HG03025 (cell line): ENCODE data around the gene DDT.
"Not testable (repeated sequence)": the region's sequence is repeated elsewhere in the genome, so short reads cannot be mapped to it uniquely, and the experiment has no call there.

Source experiments
- ATAC-seq: cut with Tn5 transposase; IDR thresholded peaks from one replicate; pipeline ENCODE4 v1.9.1; 2021; ENCODE audit warnings: mild to moderate bottlenecking, moderate library complexity; ENCODE audit not compliant: unreplicated experiment, low FRiP score

The DDT gene

GRCh38 chr22:23974345-23974744 is at the start of gene DDT:
DDT (minus strand) TSS chr22:23974441; CDS start chr22:23974414, 27 bp downstream.
- ATAC-seq = peak; percentile 75

- no peak for ATAC-seq
These were observed 49.1 kb upstream of the DDT start for GRCh38 chr22:24023204-24023789.

DNA sequence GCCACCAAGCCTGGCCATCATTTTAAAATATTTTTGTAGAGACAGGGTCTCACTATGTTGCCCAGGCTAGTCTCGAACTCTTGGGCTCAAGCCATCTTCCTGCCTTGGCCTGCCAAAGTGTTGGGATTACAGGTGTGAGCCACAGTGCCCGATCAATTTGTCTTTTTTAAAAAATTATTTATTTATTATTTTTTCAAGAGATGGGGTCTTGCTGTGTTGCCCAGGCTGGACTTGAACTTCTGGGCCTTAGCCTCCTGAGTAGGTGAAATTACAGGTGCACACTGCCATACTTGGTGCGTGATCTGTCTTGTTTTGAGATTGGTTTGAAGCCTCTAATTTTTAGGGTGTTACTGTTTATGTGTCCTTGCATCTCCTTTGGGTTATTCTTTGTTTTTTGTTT is 47.1 kb upstream of the DDT start:
- no peak for ATAC-seq

- no peak for ATAC-seq
These were observed 41.9 kb upstream of the DDT start for GRCh38 chr22:24016156-24016555.

- ATAC-seq = no peak
These were observed 37.5 kb upstream of the DDT start for GRCh38 chr22:24011735-24012068.

- no peak for ATAC-seq
These were observed 35.8 kb upstream of the DDT start for GRCh38 chr22:24010018-24010391.

- ATAC-seq = no peak
These were observed 35.2 kb upstream of the DDT start for GRCh38 chr22:24009227-24010017.

GRCh38 chr22:24008381-24009226 is 34.4 kb upstream of the DDT start:
- no peak for ATAC-seq

- no peak for ATAC-seq
These were observed 33.7 kb upstream of the DDT start for GRCh38 chr22:24008022-24008283.

GRCh38 chr22:24007253-24008021 is 33.2 kb upstream of the DDT start:
- no peak for ATAC-seq

- ATAC-seq = no peak
These were observed 32.6 kb upstream of the DDT start for GRCh38 chr22:24006914-24007214.

DNA sequence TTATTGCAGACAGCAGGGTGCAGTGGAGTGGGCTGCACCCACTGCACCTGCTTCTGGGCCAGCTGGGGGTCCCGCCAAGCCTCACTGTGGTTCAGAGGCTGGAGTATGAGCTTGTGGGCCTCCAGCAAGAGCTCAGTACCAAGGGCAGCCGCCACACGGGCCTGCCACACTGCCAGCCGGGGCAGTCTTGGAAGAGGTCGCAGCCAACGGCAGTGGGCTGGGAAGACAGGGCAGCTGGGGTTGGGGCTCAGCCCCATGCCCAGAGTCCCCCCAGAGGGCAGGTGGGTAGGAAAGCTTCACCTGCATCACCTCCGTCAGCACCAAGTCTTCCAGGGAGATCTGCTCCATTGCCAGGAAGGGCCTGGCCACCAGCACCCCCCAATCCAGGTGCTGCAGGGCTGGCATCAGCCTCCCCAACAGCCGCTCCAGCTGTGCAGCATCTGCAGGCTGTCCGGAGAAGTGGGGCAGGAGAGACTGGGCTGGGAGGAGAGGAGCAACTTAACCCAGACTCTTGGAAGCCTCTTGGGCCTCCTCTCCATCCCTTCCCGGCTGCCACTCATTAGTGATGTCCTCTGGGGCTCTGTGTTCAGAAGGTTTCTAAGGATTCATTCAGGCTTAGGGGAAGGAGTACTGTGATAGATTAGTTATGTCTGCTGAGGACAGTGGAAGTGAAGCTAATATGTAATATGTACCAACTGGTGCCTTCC is 32.1 kb upstream of the DDT start:
- no peak for ATAC-seq

DNA sequence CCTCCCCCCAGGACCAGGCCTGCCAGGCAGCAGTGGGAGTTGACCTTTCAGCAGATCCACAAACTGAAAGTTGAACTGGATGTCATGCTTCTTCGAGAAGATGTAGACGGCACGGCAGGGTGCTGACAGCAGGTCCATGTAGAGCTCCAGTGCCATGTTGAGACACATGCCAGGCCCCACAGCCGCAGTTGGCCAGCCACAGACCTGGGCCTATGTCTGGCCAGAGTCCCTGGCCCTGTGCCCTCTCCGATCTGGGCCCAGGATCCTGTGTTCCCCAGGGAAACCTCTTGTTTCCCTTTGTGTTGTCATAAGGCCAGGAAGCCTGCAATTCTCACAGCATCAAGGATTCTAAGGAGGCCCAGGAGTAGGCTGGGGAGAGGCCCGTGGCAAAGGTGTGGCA is 31.0 kb upstream of the DDT start, which contains the start of gene GSTT4:
Gene GSTT4 (minus strand): TSS at position 253 of the 400 bp plus-strand sequence. CDS start 97 bp downstream, at position 156.
- ATAC-seq = no peak

DNA sequence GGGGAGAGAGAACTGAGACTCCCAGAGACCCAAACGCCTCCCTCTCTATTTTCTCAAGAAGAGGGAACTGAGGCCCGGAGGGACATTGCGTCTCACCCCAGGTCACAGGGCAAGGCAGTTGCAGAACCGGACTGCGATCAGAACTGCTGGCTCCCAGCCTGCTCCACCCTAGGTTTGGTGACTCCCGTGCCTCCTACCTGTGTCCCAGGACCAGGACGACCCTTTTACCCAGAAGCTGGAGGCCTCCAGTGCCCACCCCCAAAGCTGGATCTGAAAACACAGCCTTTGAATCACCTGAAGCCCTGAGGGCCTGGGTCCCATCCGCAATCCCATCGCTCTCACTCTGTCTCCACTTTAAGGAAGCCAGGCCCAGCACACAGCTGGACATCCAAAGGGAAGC is 29.6 kb upstream of the DDT start:
- ATAC-seq = no peak

DNA sequence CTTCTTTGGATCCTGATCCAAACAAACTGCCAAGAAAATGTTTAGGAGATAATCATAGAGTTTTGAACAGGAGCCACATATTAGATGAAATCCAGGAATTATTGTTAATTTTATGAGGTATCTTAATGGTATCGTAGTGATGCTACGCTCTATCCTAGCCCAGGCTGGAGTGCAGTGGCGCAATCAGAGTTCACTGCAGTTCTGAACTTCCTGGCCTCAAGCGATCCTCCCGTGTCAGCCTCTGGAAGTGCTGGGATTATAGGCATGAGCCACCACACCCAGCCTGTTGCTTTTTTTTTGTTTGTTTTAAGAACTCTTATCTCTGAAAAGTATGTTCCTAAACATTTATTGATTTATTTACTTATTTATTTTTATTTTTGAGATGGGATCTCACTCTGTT is 28.6 kb upstream of the DDT start:
- no peak for ATAC-seq

DNA sequence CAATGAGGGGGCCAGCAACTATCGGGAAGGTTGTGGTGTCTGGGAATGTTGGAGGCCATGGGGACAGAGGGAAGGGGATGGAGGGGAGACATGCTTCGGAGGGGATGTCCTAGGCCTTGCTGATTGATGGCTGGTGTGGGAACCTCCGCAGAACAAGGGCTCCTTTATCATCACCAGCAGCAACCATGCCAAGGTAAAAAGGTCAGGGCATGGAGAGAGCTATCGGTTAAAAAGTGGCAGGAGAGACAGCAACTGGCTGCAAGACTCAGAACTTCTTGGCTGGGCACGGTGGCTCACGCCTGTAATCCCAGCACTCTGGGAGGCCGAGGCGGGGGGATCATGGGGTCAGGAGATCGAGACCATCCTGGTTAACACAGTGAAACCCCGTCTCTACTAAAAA is 28.0 kb upstream of the DDT start:
- ATAC-seq = no peak

- ATAC-seq = no peak
These were observed 27.1 kb upstream of the DDT start for GRCh38 chr22:24001314-24001713.

GRCh38 chr22:23999779-24000178 is 25.5 kb upstream of the DDT start:
- not testable (repeated sequence) for ATAC-seq

DNA sequence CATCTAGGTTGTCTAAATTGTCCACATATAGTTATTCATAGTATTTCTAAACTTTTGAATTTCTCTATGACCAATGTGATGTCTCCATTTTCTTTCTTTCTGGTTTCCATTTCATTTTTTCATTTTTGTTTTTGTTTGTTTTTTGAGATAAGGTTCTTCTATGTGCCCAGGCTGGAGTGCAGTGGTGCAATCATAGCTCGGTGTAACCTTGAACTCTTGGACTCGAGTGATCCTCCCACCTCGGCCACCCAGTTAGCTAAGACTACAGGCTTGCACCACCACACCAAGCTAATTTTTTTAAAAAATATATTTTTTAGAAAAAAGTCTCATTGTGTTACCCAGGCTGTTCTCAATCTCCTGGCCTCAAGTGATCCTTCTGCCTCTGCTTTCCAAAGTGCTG is 22.9 kb upstream of the DDT start:
- ATAC-seq = no peak

DNA sequence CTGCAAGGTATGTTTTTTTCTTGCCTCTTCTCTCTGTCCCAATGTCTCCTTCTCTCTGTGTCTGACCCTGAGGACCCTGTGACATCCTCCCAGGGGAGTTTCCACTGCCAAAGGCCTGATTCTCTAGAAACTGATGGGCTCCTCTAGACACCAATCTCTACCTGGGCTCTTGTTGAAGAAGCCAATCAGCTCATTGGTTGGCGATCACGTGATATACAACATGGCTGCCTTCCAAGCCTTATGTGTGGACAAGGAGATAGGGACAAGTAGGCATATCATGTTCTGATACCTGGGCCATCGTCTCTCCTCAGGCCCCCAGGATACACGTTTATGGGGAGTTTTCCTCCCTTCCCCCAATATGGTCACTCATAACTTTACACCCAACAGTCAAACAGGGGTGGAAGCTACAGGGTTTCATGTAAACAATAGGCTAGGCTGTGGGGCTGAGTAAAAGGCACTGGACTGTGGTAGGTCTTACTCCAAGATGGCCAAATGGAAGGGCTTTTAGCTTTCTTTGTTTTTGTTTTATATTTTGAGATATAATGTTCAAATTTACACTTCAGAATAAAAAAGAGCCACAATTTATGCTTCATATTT is 19.4 kb upstream of the DDT start:
- ATAC-seq = not testable (repeated sequence)
